ENCODE measurements around the gene KSR1.

The KSR1 gene

DNA sequence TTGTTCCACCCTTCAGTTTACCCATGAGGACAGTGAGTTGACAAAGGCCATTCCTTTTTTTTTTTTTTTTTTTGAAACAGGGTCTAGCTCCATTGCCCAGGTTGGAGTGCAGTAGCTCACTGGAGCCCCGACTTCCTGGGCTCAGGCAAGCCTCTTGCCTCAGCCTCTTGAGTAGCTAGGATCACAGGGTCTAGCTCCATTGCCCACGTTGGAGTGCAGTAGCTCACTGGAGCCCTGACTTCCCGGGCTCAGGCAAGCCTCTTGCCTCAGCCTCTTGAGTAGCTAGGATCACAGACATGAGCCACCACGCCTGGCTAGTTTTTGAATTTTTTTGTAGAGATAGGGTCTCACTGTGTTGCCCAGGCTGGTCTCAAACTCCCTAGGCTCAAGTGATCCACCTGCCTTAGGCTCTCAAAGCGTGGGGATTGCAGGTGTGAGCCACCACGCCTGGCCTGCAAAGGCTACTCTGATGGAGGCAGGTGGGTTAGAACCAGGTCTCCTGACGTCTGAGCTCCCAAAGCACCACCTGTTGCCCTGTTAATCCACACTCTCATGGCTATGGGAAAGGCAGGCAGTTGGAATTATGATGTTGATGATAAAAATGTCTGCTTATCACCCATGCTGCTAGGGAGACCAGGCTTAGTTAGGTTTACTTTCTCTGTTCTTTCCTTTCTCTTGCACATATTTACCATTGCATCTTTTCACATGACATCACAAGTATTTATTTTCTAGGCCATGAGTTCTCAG lies 65.2 kb downstream of the KSR1 start:
- no peak overlapping the region for H3K4me2 ChIP-seq
- no peaks in the 10 kb centered on the region for H3K36me3 ChIP-seq (ENCODE audit: insufficient read depth)
- H4K20me1 ChIP-seq (ENCODE audit: insufficient read depth) = no peaks in the 10 kb centered on the region
- TF ChIP-seq, protein P1, sequence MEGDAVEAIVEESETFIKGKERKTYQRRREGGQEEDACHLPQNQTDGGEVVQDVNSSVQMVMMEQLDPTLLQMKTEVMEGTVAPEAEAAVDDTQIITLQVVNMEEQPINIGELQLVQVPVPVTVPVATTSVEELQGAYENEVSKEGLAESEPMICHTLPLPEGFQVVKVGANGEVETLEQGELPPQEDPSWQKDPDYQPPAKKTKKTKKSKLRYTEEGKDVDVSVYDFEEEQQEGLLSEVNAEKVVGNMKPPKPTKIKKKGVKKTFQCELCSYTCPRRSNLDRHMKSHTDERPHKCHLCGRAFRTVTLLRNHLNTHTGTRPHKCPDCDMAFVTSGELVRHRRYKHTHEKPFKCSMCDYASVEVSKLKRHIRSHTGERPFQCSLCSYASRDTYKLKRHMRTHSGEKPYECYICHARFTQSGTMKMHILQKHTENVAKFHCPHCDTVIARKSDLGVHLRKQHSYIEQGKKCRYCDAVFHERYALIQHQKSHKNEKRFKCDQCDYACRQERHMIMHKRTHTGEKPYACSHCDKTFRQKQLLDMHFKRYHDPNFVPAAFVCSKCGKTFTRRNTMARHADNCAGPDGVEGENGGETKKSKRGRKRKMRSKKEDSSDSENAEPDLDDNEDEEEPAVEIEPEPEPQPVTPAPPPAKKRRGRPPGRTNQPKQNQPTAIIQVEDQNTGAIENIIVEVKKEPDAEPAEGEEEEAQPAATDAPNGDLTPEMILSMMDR (conservative IDR thresholded peaks at IDR 0.05; ENCODE audit: low read depth, low read length) = no peak
- no peak overlapping the region for H3K9ac ChIP-seq
- no peaks in the 10 kb centered on the region for H3K4me1 ChIP-seq (ENCODE audit: low read depth, poor library complexity, severe bottlenecking)
- no peaks in the 10 kb centered on the region for H3K27me3 ChIP-seq (ENCODE audit: insufficient read depth, low read depth)
- H3K4me3 ChIP-seq (IDR thresholded peaks at IDR 0.05; ENCODE audit: insufficient read depth, low read depth, low read length) = no peak overlapping the region
- no peak overlapping the region for H3K27ac ChIP-seq
- H3K79me2 ChIP-seq (ENCODE audit: insufficient read depth, low read depth) = no peaks in the 10 kb centered on the region
- no peak overlapping the region for H2AFZ ChIP-seq (ENCODE audit: low read depth)

DNA sequence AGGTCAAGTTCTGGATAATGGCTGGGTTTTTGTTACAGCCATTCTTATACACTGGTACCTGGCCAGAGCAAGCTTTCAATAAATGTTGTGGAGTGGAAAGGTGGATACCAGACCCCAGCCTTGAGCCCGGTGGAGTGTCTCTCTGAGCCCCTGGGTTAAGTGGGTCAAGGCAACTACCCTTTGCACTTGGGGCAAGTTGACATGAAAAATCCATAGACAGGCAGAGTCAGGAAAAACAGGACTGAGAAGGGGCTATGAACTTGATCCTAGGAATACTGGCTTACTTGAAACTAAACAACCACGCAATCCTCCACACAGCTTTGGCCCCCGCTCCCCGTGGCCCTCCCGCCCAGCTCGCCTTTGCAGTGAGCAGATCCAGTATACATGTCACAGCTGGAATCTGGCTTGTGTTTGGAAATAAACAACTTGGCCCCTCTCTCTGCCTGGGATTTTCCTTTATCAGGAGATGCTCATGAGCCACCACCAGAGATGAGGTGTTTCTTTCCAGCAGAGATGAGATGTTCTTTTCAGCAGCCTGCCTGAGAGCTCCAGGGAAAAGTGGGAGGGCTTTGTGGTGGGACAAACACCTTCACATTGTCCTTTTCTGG lies 65.9 kb downstream of the KSR1 start:
- H3K4me3 ChIP-seq (IDR thresholded peaks at IDR 0.05; ENCODE audit: insufficient read depth, low read depth, low read length) = no peak overlapping the region
- TF ChIP-seq, protein P1 (conservative IDR thresholded peaks at IDR 0.05; ENCODE audit: low read depth, low read length) = no peak
- no peaks in the 10 kb centered on the region for H3K36me3 ChIP-seq (ENCODE audit: insufficient read depth)
- no peak overlapping the region for H3K27ac ChIP-seq
- no peak overlapping the region for H3K9ac ChIP-seq
- H3K79me2 ChIP-seq (ENCODE audit: insufficient read depth, low read depth) = no peaks in the 10 kb centered on the region
- H2AFZ ChIP-seq (ENCODE audit: low read depth) = no peak overlapping the region
- no peaks in the 10 kb centered on the region for H3K27me3 ChIP-seq (ENCODE audit: insufficient read depth, low read depth)
- no peaks in the 10 kb centered on the region for H4K20me1 ChIP-seq (ENCODE audit: insufficient read depth)
- no peak overlapping the region for H3K4me2 ChIP-seq
- no peaks in the 10 kb centered on the region for H3K4me1 ChIP-seq (ENCODE audit: low read depth, poor library complexity, severe bottlenecking)

DNA sequence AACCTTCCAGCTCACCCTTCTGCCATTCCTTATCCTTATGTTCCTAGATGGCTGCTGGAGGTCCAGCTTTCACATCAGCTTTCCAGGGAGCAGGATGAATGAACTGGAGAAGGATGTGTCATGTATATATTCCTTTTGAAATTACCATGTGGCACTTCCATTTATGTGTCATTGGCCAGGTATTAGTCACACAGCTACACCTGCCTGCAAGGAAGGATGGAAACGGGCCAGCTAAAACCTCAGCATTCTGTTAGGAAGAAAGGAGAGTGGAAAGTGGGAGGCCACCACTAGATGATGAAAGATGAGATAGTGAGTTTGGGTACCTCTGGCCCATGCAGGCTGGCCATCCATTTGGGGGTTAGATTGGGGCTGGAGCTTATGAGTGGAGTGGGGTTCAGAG lies 67.5 kb downstream of the KSR1 start:
- H3K27me3 ChIP-seq (ENCODE audit: insufficient read depth, low read depth) = no peaks in the 10 kb centered on the region
- TF ChIP-seq, protein P1 (conservative IDR thresholded peaks at IDR 0.05; ENCODE audit: low read depth, low read length) = no peak
- no peak overlapping the region for H3K4me3 ChIP-seq (IDR thresholded peaks at IDR 0.05; ENCODE audit: insufficient read depth, low read depth, low read length)
- no peak overlapping the region for H3K9ac ChIP-seq
- H3K36me3 ChIP-seq (ENCODE audit: insufficient read depth) = no peaks in the 10 kb centered on the region
- no peak overlapping the region for H3K27ac ChIP-seq
- H2AFZ ChIP-seq (ENCODE audit: low read depth) = no peak overlapping the region
- no peaks in the 10 kb centered on the region for H3K4me1 ChIP-seq (ENCODE audit: low read depth, poor library complexity, severe bottlenecking)
- no peak overlapping the region for H3K4me2 ChIP-seq
- no peaks in the 10 kb centered on the region for H3K79me2 ChIP-seq (ENCODE audit: insufficient read depth, low read depth)
- no peaks in the 10 kb centered on the region for H4K20me1 ChIP-seq (ENCODE audit: insufficient read depth)

DNA sequence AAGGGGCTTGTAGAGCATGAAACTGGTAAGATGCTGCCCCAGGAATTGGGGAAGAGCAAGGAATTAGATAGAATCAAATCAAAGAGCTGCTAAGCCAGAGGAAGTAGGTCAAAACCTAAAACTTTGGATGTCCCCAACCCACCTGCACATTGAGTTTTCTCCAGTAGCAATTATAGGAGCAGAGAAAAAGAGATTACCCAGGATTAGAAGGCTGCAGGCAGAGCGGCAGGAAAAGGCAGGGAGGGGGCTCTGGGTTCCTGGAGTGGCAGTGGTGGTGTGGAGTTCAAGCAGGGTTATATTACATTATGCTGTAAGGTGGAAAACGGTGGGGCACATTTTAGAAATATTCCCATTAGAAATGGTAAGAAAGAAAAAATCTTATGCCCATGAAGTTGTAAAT lies 68.3 kb downstream of the KSR1 start:
- H3K36me3 ChIP-seq (ENCODE audit: insufficient read depth) = no peaks in the 10 kb centered on the region
- no peaks in the 10 kb centered on the region for H3K27me3 ChIP-seq (ENCODE audit: insufficient read depth, low read depth)
- TF ChIP-seq, protein P1 (conservative IDR thresholded peaks at IDR 0.05; ENCODE audit: low read depth, low read length) = no peak
- H4K20me1 ChIP-seq (ENCODE audit: insufficient read depth) = no peaks in the 10 kb centered on the region
- no peak overlapping the region for H2AFZ ChIP-seq (ENCODE audit: low read depth)
- no peak overlapping the region for H3K27ac ChIP-seq
- no peak overlapping the region for H3K9ac ChIP-seq
- H3K4me3 ChIP-seq (IDR thresholded peaks at IDR 0.05; ENCODE audit: insufficient read depth, low read depth, low read length) = no peak overlapping the region
- no peaks in the 10 kb centered on the region for H3K4me1 ChIP-seq (ENCODE audit: low read depth, poor library complexity, severe bottlenecking)
- no peak overlapping the region for H3K4me2 ChIP-seq
- no peaks in the 10 kb centered on the region for H3K79me2 ChIP-seq (ENCODE audit: insufficient read depth, low read depth)
